GM23248 (cell line): ENCODE data around the gene PPP2R2B.

ENCODE experiments used
- EZH2 ChIP-seq: fragments of 200-600 bp; sonication (generic); IDR thresholded peaks from 2 replicates; pipeline ENCODE4 v1.6.1; 2018; ENCODE audit warnings: antibody characterized with exemption, mild to moderate bottlenecking; ENCODE audit not compliant: insufficient read depth, poor library complexity, severe bottlenecking
- EZH2phosphoT487 ChIP-seq: fragments of 200-600 bp; sonication (generic); IDR thresholded peaks from 2 replicates; pipeline ENCODE4 v1.6.1; 2018; ENCODE audit warnings: antibody characterized with exemption, moderate library complexity, mild to moderate bottlenecking, low read depth; ENCODE audit not compliant: insufficient read depth

GRCh38 chr5:146751781-146752401 is 126.7 kb downstream of the PPP2R2B start:
- TF ChIP-seq EZH2 = no peak
- TF ChIP-seq EZH2phosphoT487 = no peak
